ENCODE results near the gene PLEKHG4B. TPM values are rescaled to one million over a fixed set of nuclear protein-coding genes. Genes with fewer than 3 reads are reported as not detected.

Gene PLEKHG4B
- polyA plus RNA-seq, 3 donors, result not detected

DNA sequence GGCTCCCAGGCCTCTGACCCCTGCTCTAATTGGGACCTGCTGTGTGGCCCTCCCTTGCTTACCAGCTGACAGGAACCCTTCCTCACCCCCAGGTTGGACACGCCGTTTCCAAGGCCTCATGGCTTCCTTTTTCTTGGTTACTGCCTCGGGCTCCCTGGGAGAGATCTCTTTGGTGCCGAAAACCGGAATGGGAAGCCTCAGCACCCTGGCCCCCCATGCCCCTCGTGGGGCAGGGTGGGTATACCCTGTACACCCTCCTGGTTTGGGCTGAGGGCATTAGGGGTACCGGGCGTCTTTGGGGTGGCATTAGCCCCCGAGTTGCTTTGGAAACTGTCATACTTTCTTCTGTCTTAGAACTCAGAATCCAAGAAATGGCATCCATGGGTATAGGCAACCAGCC lies 89.2 kb downstream of the PLEKHG4B start:
- H3K4me1 ChIP-seq (ENCODE audit: control insufficient read depth in 1 of 2, insufficient read depth in 2 of 2, low read length in 2 of 2), result no peaks in the 10 kb centered on the region
- no peaks in the 10 kb centered on the region for H3K36me3 ChIP-seq (replicated peaks in 1 of 2; ENCODE audit: control insufficient read depth in 1 of 2, insufficient read depth in 2 of 2, low read length in 2 of 2)
- WGBS (ENCODE audit: insufficient coverage), result 88% methylated on average over 5 of the region's 9 CpGs
- H3K27ac ChIP-seq (ENCODE audit: low read depth in 1 of 2, low read length in 2 of 2), result no peak overlapping the region
- no peak overlapping the region for H3K4me2 ChIP-seq (replicated peaks; ENCODE audit: extremely low read depth, low read length, poor library complexity, severe bottlenecking)
- H3K79me2 ChIP-seq (ENCODE audit: insufficient read depth, low read length), result no peaks in the 10 kb centered on the region
- H3K36me3 Mint-ChIP-seq, result no peaks in the 10 kb centered on the region
- no peak overlapping the region for H2AFZ ChIP-seq (ENCODE audit: insufficient read depth, low read depth, low read length, poor library complexity, severe bottlenecking)
- TF ChIP-seq, protein P1, sequence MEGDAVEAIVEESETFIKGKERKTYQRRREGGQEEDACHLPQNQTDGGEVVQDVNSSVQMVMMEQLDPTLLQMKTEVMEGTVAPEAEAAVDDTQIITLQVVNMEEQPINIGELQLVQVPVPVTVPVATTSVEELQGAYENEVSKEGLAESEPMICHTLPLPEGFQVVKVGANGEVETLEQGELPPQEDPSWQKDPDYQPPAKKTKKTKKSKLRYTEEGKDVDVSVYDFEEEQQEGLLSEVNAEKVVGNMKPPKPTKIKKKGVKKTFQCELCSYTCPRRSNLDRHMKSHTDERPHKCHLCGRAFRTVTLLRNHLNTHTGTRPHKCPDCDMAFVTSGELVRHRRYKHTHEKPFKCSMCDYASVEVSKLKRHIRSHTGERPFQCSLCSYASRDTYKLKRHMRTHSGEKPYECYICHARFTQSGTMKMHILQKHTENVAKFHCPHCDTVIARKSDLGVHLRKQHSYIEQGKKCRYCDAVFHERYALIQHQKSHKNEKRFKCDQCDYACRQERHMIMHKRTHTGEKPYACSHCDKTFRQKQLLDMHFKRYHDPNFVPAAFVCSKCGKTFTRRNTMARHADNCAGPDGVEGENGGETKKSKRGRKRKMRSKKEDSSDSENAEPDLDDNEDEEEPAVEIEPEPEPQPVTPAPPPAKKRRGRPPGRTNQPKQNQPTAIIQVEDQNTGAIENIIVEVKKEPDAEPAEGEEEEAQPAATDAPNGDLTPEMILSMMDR (IDR thresholded peaks at IDR 0.05), result no peak
- no peaks in the 10 kb centered on the region for H4K20me1 ChIP-seq (ENCODE audit: insufficient read depth, low read length)
- no peaks in the 10 kb centered on the region for H3K9me3 Mint-ChIP-seq
- DNase-seq, result no peak
- H3K9ac ChIP-seq (ENCODE audit: insufficient read depth, low read length, poor library complexity, severe bottlenecking), result no peak overlapping the region
- peak overlapping the region in 1 of 2 donors; percentile 25 for H3K4me3 Mint-ChIP-seq
- no peak overlapping the region for H3K27ac Mint-ChIP-seq
- no peaks in the 10 kb centered on the region for H3K9me3 ChIP-seq (replicated peaks in 1 of 2; ENCODE audit: control insufficient read depth in 1 of 2, insufficient read depth in 1 of 2, low read length in 2 of 2)
- H3K27me3 Mint-ChIP-seq (ENCODE audit: low read depth in 3 of 3), result peaks cover 0 to 8% (median 2%) of the 10 kb centered on the region in 3 donors
- intact Hi-C loops (cut with micrococcal nuclease), result no loop called here
- H3K4me1 Mint-ChIP-seq, result no peaks in the 10 kb centered on the region
- no peak overlapping the region for H3K4me3 ChIP-seq (replicated peaks in 1 of 3; ENCODE audit: low read depth in 2 of 3, low read length in 3 of 3)
- no peaks in the 10 kb centered on the region for H3K27me3 ChIP-seq (ENCODE audit: control insufficient read depth in 2 of 2, insufficient read depth in 2 of 2, low read length in 2 of 2)

DNA sequence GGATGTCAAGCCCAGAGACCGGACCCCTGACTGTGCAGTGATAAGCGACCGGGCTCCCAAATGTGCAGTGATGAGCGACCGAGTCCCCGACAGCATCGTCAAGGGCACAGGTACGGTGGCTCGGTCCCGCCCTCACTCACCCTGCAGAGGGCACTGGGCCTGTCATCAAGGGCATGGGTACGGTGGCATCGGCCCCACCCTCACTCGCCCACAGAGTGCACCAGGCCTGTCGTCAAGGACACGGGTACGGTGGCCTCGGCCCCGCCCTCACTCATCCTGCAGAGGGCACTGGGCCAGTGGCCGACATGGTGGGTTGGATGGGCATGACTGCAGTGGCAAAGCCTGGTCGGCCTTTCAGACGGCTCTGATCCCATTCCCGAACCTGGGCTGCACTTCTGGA lies 89.6 kb downstream of the PLEKHG4B start:
- 95% methylated on average over 22 of the region's 22 CpGs for WGBS (ENCODE audit: insufficient coverage)
- Histone ChIP-seq H4K20me1 (ENCODE audit: insufficient read depth, low read length) (no peaks in the 10 kb centered on the region), H3K79me2 (ENCODE audit: insufficient read depth, low read length) (no peaks in the 10 kb centered on the region), H3K27ac (ENCODE audit: low read depth in 1 of 2, low read length in 2 of 2) (no peak overlapping the region), H3K4me3 (replicated peaks in 1 of 3; ENCODE audit: low read depth in 2 of 3, low read length in 3 of 3) (no peak overlapping the region), H3K27me3 (ENCODE audit: control insufficient read depth in 2 of 2, insufficient read depth in 2 of 2, low read length in 2 of 2) (no peaks in the 10 kb centered on the region), H3K4me1 (ENCODE audit: control insufficient read depth in 1 of 2, insufficient read depth in 2 of 2, low read length in 2 of 2) (no peaks in the 10 kb centered on the region), H3K9ac (ENCODE audit: insufficient read depth, low read length, poor library complexity, severe bottlenecking) (no peak overlapping the region), H2AFZ (ENCODE audit: insufficient read depth, low read depth, low read length, poor library complexity, severe bottlenecking) (no peak overlapping the region), H3K9me3 (replicated peaks in 1 of 2; ENCODE audit: control insufficient read depth in 1 of 2, insufficient read depth in 1 of 2, low read length in 2 of 2) (no peaks in the 10 kb centered on the region), H3K36me3 (replicated peaks in 1 of 2; ENCODE audit: control insufficient read depth in 1 of 2, insufficient read depth in 2 of 2, low read length in 2 of 2) (no peaks in the 10 kb centered on the region), H3K4me2 (replicated peaks; ENCODE audit: extremely low read depth, low read length, poor library complexity, severe bottlenecking) (no peak overlapping the region)
- intact Hi-C loops (cut with micrococcal nuclease), result no loop called here
- Mint-ChIP-seq H3K27me3 (ENCODE audit: low read depth in 3 of 3) (peaks cover 0 to 8% (median 2%) of the 10 kb centered on the region in 3 donors), H3K4me3 (peak overlapping the region in 1 of 2 donors; percentile 25), H3K4me1 (no peaks in the 10 kb centered on the region), H3K36me3 (no peaks in the 10 kb centered on the region), H3K27ac (no peak overlapping the region), H3K9me3 (no peaks in the 10 kb centered on the region)
- TF ChIP-seq, protein P1 (IDR thresholded peaks at IDR 0.05), result no peak
- no peak for DNase-seq

Data from CD14-positive monocyte (primary cell).